ENCODE results near the gene ACER1. TPM values are rescaled to one million over a fixed set of nuclear protein-coding genes. Genes with fewer than 3 reads are reported as not detected.
A peak's percentile ranks its signal among the peaks of the same experiment; 100 is the strongest.

ACER1 gene
- total and polyA plus RNA-seq, 7 experiments from 2014 or later: 0.65 to 3.9 (median 1.1) TPM

GRCh38 chr19:6376512-6377190, 43.2 kb upstream of the ACER1 start:
- Histone ChIP-seq H3K4me3 (ENCODE audit: low read length) (no peak overlapping the region), H3K9me3 (ENCODE audit: control insufficient read depth in 2 of 3, low read length in 3 of 3) (peaks cover 0 to 7% (median 0%) of the 10 kb centered on the region in 3 experiments), H3K27ac (ENCODE audit: low read depth, low read length) (no peak overlapping the region), H3K4me1 (ENCODE audit: control insufficient read depth in 2 of 2, insufficient read depth in 2 of 2, low read length in 2 of 2) (peaks cover 5 to 10% of the 10 kb centered on the region in 2 donors), H3K27me3 (ENCODE audit: control insufficient read depth in 2 of 2, insufficient read depth in 2 of 2, low read length in 2 of 2) (no peaks in the 10 kb centered on the region), H3K36me3 (ENCODE audit: control insufficient read depth in 2 of 3, insufficient read depth in 3 of 3, low read length in 3 of 3) (peaks cover 0 to 34% (median 13%) of the 10 kb centered on the region in 3 experiments)
- intact Hi-C loops (cut with micrococcal nuclease): no loop called here
- H3K27me3 Mint-ChIP-seq: no peaks in the 10 kb centered on the region
- H3K4me1 Mint-ChIP-seq: peaks cover 4 to 13% (median 9%) of the 10 kb centered on the region in 7 donors
- CTCF ChIA-PET: interaction anchor here (0.6 kb wide), 1 partner anchor 1472 kb away, joined by 3 read pairs; no protein-coding TSS in a partner anchor
- POLR2A ChIA-PET: no interaction called here
- peak overlapping the region in 3 of 9 donors; percentile 17 to 38 (median 21) for H3K27ac Mint-ChIP-seq
- H3K4me3 Mint-ChIP-seq: no peak overlapping the region
- no peak for DNase-seq
- H3K36me3 Mint-ChIP-seq: peaks cover 5 to 20% (median 14%) of the 10 kb centered on the region in 5 donors
- no peak for ATAC-seq
- peaks cover 0 to 6% (median 0%) of the 10 kb centered on the region in 11 donors for H3K9me3 Mint-ChIP-seq

DNA sequence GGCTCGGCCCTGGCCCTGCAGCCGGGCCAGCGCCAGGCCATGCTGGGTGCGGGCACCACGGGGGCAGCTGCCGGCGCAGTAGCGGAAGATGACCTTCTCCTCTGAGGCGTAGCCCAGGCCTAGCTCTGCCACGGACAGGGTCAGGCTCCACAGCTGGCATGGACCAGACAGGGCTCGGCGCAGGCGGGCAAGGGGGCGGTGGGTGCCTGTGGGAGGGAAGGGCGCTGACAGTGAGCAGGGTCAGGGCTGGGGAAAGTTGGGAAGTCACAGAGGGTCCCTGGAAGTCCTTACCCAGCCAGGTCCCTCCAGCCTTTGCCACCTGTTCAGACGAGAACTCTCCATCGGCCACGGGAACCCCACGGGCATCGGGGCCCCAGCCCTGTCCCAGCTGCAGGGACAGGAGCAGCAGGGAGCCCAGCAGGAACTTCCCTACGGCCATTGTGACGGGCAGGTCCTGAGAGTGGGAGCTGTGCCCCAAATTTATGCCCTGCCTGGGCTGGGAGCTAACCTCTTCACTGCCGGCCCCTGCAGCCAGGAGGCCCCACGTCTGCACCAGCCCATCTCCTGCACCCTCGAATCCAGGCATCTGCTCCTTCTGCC, 42.1 kb upstream of the ACER1 start, which contains the start of gene PSPN:
Gene PSPN, minus strand, starts transcription at position 523 of the 600 bp plus-strand sequence. Its CDS starts 84 bp downstream, at position 439.
- peaks cover 5 to 11% (median 8%) of the 10 kb centered on the region in 5 donors for H3K36me3 Mint-ChIP-seq
- Histone ChIP-seq H3K4me1 (ENCODE audit: control insufficient read depth in 2 of 2, insufficient read depth in 2 of 2, low read length in 2 of 2) (peaks cover 5 to 10% of the 10 kb centered on the region in 2 donors), H3K36me3 (ENCODE audit: control insufficient read depth in 2 of 3, insufficient read depth in 3 of 3, low read length in 3 of 3) (peaks cover 0 to 22% (median 9%) of the 10 kb centered on the region in 3 experiments), H3K4me3 (ENCODE audit: low read length) (no peak within 1 kb of the TSS), H3K27me3 (ENCODE audit: control insufficient read depth in 2 of 2, insufficient read depth in 2 of 2, low read length in 2 of 2) (no peaks in the 10 kb centered on the region), H3K27ac (ENCODE audit: low read depth, low read length) (no peak within 1 kb of the TSS), H3K9me3 (ENCODE audit: control insufficient read depth in 2 of 3, low read length in 3 of 3) (peaks cover 0 to 7% (median 0%) of the 10 kb centered on the region in 3 experiments)
- H3K4me3 Mint-ChIP-seq: peak within 1 kb of the TSS in 1 of 10 donors; percentile 40
- peaks cover 4 to 13% (median 9%) of the 10 kb centered on the region in 7 donors for H3K4me1 Mint-ChIP-seq
- no peaks in the 10 kb centered on the region for H3K27me3 Mint-ChIP-seq
- H3K27ac Mint-ChIP-seq: peak within 1 kb of the TSS in 2 of 9 donors; percentile 17 to 38
- ChIA-PET CTCF (no interaction called here), POLR2A (interaction anchor here (0.6 to 6.4 kb wide), 3 partner anchors 13 to 84 kb away, joined by 3 to 85 read pairs (median 3); partner anchors contain the start of gene CLPP)
- peaks cover 0 to 4% (median 0%) of the 10 kb centered on the region in 11 donors for H3K9me3 Mint-ChIP-seq
- DNase-seq (no peak), ATAC-seq (no peak)
- intact Hi-C loops (cut with micrococcal nuclease): no loop called here

- no peak for DNase-seq
- H3K4me1 Mint-ChIP-seq: peaks cover 4 to 16% (median 11%) of the 10 kb centered on the region in 7 donors
- peaks cover 3 to 8% (median 3%) of the 10 kb centered on the region in 5 donors for H3K36me3 Mint-ChIP-seq
- no peak overlapping the region for H3K27ac Mint-ChIP-seq
- H3K9me3 Mint-ChIP-seq: peaks cover 0 to 3% (median 0%) of the 10 kb centered on the region in 11 donors
- ChIA-PET POLR2A (interaction anchor here (0.6 to 6.4 kb wide), 3 partner anchors 13 to 84 kb away, joined by 3 to 85 read pairs (median 3); partner anchors contain the start of gene CLPP), CTCF (no interaction called here)
- Histone ChIP-seq H3K36me3 (ENCODE audit: control insufficient read depth in 2 of 3, insufficient read depth in 3 of 3, low read length in 3 of 3) (peaks cover 0 to 16% (median 3%) of the 10 kb centered on the region in 3 experiments), H3K9me3 (ENCODE audit: control insufficient read depth in 2 of 3, low read length in 3 of 3) (peaks cover 0 to 1% (median 0%) of the 10 kb centered on the region in 3 experiments), H3K27me3 (ENCODE audit: control insufficient read depth in 2 of 2, insufficient read depth in 2 of 2, low read length in 2 of 2) (no peaks in the 10 kb centered on the region), H3K4me1 (ENCODE audit: control insufficient read depth in 2 of 2, insufficient read depth in 2 of 2, low read length in 2 of 2) (peaks cover 5 to 10% of the 10 kb centered on the region in 2 donors), H3K4me3 (ENCODE audit: low read length) (no peak overlapping the region), H3K27ac (ENCODE audit: low read depth, low read length) (no peak overlapping the region)
- no peaks in the 10 kb centered on the region for H3K27me3 Mint-ChIP-seq
- ATAC-seq: no peak
- intact Hi-C loops (cut with micrococcal nuclease): loop anchor here (5.0 kb wide), 7 partner anchors 362 to 1903 kb away; partner anchors contain the start of genes HDGFL2 (in 2 of the 2), GPR108 (in 1 of the 2), HSD11B1L (in 1 of the 2) and MICOS13 (in 1 of the 2)
- H3K4me3 Mint-ChIP-seq: peak overlapping the region in 2 of 10 donors; percentile 12 to 40
Measured at GRCh38 chr19:6374711-6375410, 41.4 kb upstream of the ACER1 start.

DNA sequence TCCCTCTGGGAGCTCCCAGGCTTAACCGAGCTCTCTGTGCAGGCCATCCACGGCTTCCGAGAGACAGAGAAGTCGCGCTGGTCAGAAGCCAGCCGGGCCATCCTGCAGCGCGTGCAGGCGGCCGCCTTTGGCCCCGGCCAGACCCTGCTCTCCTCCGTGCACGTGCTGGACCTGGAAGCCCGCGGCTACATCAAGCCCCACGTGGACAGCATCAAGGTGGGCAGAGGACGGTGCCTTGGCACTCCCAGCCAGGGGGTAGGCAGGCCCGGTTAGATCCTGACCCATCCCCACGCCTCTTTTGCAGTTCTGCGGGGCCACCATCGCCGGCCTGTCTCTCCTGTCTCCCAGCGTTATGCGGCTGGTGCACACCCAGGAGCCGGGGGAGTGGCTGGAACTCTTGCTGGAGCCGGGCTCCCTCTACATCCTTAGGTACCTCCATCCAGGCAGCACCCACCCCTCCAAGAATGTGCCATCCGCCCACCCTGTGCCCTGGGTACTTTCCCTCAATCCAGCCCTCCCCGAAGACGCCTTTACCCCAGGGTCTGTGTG, 40.8 kb upstream of the ACER1 start:
- Mint-ChIP-seq H3K27ac (peak overlapping the region in 4 of 9 donors; percentile 66 to 95 (median 79)), H3K9me3 (peaks cover 0 to 1% (median 0%) of the 10 kb centered on the region in 11 donors), H3K27me3 (no peaks in the 10 kb centered on the region), H3K36me3 (peaks cover 0 to 2% (median 1%) of the 10 kb centered on the region in 5 donors), H3K4me1 (peaks cover 8 to 22% (median 13%) of the 10 kb centered on the region in 7 donors), H3K4me3 (peak overlapping the region in 4 of 10 donors; percentile 40 to 89 (median 83))
- Histone ChIP-seq H3K9me3 (ENCODE audit: control insufficient read depth in 2 of 3, low read length in 3 of 3) (no peaks in the 10 kb centered on the region), H3K4me3 (ENCODE audit: low read length) (no peak overlapping the region), H3K27ac (ENCODE audit: low read depth, low read length) (peak overlapping the region; percentile 56), H3K27me3 (ENCODE audit: control insufficient read depth in 2 of 2, insufficient read depth in 2 of 2, low read length in 2 of 2) (no peaks in the 10 kb centered on the region), H3K36me3 (ENCODE audit: control insufficient read depth in 2 of 3, insufficient read depth in 3 of 3, low read length in 3 of 3) (peaks cover 0 to 16% (median 0%) of the 10 kb centered on the region in 3 experiments), H3K4me1 (ENCODE audit: control insufficient read depth in 2 of 2, insufficient read depth in 2 of 2, low read length in 2 of 2) (peaks cover 5 to 10% of the 10 kb centered on the region in 2 donors)
- DNase-seq (no peak), ATAC-seq (no peak)
- intact Hi-C loops (cut with micrococcal nuclease): loop anchor here (5.0 kb wide), 7 partner anchors 363 to 1902 kb away; partner anchors contain the start of genes HDGFL2 (in 2 of the 2), GPR108 (in 1 of the 2), HSD11B1L (in 1 of the 2) and MICOS13 (in 1 of the 2)
- ChIA-PET POLR2A (interaction anchor here (6.4 kb wide), 1 partner anchor 12 kb away, joined by 85 read pairs; the partner anchor contains the start of gene CLPP), CTCF (no interaction called here)

DNA sequence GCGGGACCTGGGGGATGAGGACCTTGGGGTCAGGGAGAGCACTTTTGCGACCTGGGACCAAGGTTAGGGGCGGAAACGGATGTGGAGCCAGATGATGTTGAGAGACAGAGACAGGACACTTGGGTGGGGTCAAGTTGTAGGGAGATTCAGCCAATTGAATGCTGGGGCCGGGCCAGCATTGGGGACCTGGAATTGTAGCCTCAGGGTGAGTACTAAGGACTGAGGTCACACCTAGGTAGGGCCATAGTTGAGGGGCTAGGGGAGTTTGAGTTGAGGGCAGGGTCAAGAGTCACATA, 40.3 kb upstream of the ACER1 start:
- CTCF ChIA-PET: no interaction called here
- Mint-ChIP-seq H3K27ac (peak overlapping the region; percentile 59 to 95 (median 81)), H3K4me1 (peaks cover 9 to 23% (median 13%) of the 10 kb centered on the region in 7 donors), H3K36me3 (peaks cover 0 to 3% (median 0%) of the 10 kb centered on the region in 5 donors), H3K27me3 (no peaks in the 10 kb centered on the region), H3K9me3 (peaks cover 0 to 1% (median 0%) of the 10 kb centered on the region in 11 donors), H3K4me3 (peak overlapping the region; percentile 78 to 92 (median 88))
- no peaks in the 10 kb centered on the region for H3K9me3 ChIP-seq (ENCODE audit: control insufficient read depth in 2 of 3, low read length in 3 of 3)
- peak overlapping the region; percentile 56 for H3K4me3 ChIP-seq (ENCODE audit: low read length)
- POLR2A ChIA-PET: interaction anchor here (0.6 to 6.4 kb wide), 2 partner anchors 12 to 16 kb away, joined by 4 to 85 read pairs; partner anchors contain the start of gene CLPP
- H3K27me3 ChIP-seq (ENCODE audit: control insufficient read depth in 2 of 2, insufficient read depth in 2 of 2, low read length in 2 of 2): no peaks in the 10 kb centered on the region
- intact Hi-C loops (cut with micrococcal nuclease): loop anchor here (1.0 to 5.0 kb wide), 18 partner anchors 12 to 1901 kb away; partner anchors contain the start of genes GTF2F1 (in 2 of the 2), HDGFL2 (in 2 of the 2), SH2D3A (in 2 of the 2) and CLPP (in 1 of the 2)
- DNase-seq: no peak
- peak overlapping the region; percentile 56 for H3K27ac ChIP-seq (ENCODE audit: low read depth, low read length)
- H3K36me3 ChIP-seq (ENCODE audit: control insufficient read depth in 2 of 3, insufficient read depth in 3 of 3, low read length in 3 of 3): peaks cover 0 to 16% (median under 1%) of the 10 kb centered on the region in 3 experiments
- no peak for ATAC-seq
- H3K4me1 ChIP-seq (ENCODE audit: control insufficient read depth in 2 of 2, insufficient read depth in 2 of 2, low read length in 2 of 2): peaks cover 5 to 10% of the 10 kb centered on the region in 2 donors
